DND-41 (cell line): ENCODE measurements around the gene STON2.

Source experiments
- ATAC-seq: fragments of 200-7000 bp; cut with Tn5 transposase; 3 replicates; pipeline ENCODE4 v1.9.1; 2021; ENCODE audit warnings: low read depth; ENCODE audit not compliant: insufficient read depth
- DNase-seq: peaks from one replicate; pipeline ENCODE4 v3.0.0-alpha.2; 2020
- H2AFZ ChIP-seq: 2 replicates; pipeline ENCODE4 v1.6.0; 2012; ENCODE audit warnings: low read depth, low read length
- H3K27ac ChIP-seq: 2 replicates; pipeline ENCODE4 v1.5.1; 2012; ENCODE audit warnings: low read length, inconsistent platforms
- H3K27me3 ChIP-seq: fragments of 200-600 bp; sonication (generic); 2 replicates; pipeline ENCODE4 v1.6.0; 2012; ENCODE audit warnings: low read length, mild to moderate bottlenecking, inconsistent platforms; ENCODE audit not compliant: insufficient read depth, poor library complexity
- H3K36me3 ChIP-seq: 2 replicates; pipeline ENCODE4 v1.5.1; 2012; ENCODE audit warnings: low read length, inconsistent platforms; ENCODE audit not compliant: insufficient read depth
- H3K4me1 ChIP-seq: 2 replicates; pipeline ENCODE4 v1.5.1; 2012; ENCODE audit warnings: mild to moderate bottlenecking, low read length; ENCODE audit not compliant: insufficient read depth
- H3K4me2 ChIP-seq: 2 replicates; pipeline ENCODE4 v1.6.0; 2012; ENCODE audit warnings: mild to moderate bottlenecking, moderate library complexity, low read length, inconsistent platforms; ENCODE audit not compliant: insufficient read depth
- H3K4me3 ChIP-seq, 2 experiments: fragments of 200-600 bp in 1 of 2; shearing (Covaris generic) in 1 of 2; 2 replicates each; pipeline ENCODE4 v1.5.1; 2012 to 2016; ENCODE audit warnings: inconsistent platforms in 2 of 2, low read length in 2 of 2, mild to moderate bottlenecking in 2 of 2, low read depth in 1 of 2, moderate library complexity in 1 of 2
- H3K79me2 ChIP-seq: 2 replicates; pipeline ENCODE4 v1.6.0; 2012; ENCODE audit warnings: low read length, inconsistent platforms; ENCODE audit not compliant: insufficient read depth
- H3K9ac ChIP-seq: 2 replicates; pipeline ENCODE4 v1.6.0; 2012; ENCODE audit warnings: low read depth, mild to moderate bottlenecking, inconsistent platforms, low read length, moderate library complexity
- H3K9me3 ChIP-seq: 2 replicates; pipeline ENCODE4 v1.5.1; 2012; ENCODE audit warnings: low read length, moderate library complexity, mild to moderate bottlenecking, inconsistent platforms; ENCODE audit not compliant: insufficient read depth, severe bottlenecking
- H4K20me1 ChIP-seq: 2 replicates; pipeline ENCODE4 v1.6.0; 2012; ENCODE audit warnings: low read length; ENCODE audit not compliant: insufficient read depth
- EZH2 ChIP-seq: IDR thresholded peaks from 3 replicates; pipeline ENCODE4 v1.6.1; 2012; ENCODE audit warnings: borderline replicate concordance, low read depth, mild to moderate bottlenecking, moderate library complexity, low read length, inconsistent platforms; ENCODE audit not compliant: severe bottlenecking
- TF ChIP-seq, protein P1 (sequence below): IDR thresholded peaks from 2 replicates; pipeline ENCODE4 v1.5.1; 2012; ENCODE audit warnings: borderline replicate concordance, low read length, moderate library complexity, mild to moderate bottlenecking; ENCODE audit not compliant: poor library complexity, severe bottlenecking; ENCODE audit errors: extremely low read depth

STON2 gene

DNA sequence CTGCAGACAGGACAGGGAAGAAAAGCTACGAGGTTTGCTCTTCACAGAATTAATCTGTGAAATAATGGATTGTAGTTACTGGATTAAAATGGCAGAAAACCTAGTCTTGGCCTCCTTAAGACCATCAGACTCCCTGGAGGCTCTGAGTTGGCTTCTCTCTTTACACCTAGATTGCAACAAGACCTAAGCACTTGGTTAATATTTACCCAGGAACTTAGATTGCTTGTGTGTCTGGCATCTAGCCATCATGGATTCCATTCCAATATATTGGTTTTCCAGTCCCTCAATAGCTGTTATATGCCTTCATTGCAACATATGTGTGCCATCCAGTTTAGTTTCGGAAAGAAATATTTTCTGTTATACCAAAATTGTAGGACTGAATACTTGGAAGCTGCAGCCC lies 177.4 kb downstream of the STON2 start:
- H3K36me3 ChIP-seq: no peaks in the 10 kb centered on the region; the same call in 1 of the 2 replicates
- H3K4me1 ChIP-seq: peaks cover 30% of the 10 kb centered on the region
- no peak overlapping the region for H3K4me2 ChIP-seq
- H3K9ac ChIP-seq: no peak overlapping the region
- ATAC-seq: no peak
- H3K79me2 ChIP-seq: peaks cover 27% of the 10 kb centered on the region
- H3K9me3 ChIP-seq: no peaks in the 10 kb centered on the region
- no peak for DNase-seq
- H3K4me3 ChIP-seq: no peak overlapping the region
- H3K27me3 ChIP-seq: no peaks in the 10 kb centered on the region
- H2AFZ ChIP-seq: peak overlapping the region; percentile 35
- 0 out of 2 replicates have a peak overlapping the region, but pooled peaks have one; percentile 0 for H3K27ac ChIP-seq
- no peak for TF ChIP-seq EZH2
- TF ChIP-seq, protein P1, sequence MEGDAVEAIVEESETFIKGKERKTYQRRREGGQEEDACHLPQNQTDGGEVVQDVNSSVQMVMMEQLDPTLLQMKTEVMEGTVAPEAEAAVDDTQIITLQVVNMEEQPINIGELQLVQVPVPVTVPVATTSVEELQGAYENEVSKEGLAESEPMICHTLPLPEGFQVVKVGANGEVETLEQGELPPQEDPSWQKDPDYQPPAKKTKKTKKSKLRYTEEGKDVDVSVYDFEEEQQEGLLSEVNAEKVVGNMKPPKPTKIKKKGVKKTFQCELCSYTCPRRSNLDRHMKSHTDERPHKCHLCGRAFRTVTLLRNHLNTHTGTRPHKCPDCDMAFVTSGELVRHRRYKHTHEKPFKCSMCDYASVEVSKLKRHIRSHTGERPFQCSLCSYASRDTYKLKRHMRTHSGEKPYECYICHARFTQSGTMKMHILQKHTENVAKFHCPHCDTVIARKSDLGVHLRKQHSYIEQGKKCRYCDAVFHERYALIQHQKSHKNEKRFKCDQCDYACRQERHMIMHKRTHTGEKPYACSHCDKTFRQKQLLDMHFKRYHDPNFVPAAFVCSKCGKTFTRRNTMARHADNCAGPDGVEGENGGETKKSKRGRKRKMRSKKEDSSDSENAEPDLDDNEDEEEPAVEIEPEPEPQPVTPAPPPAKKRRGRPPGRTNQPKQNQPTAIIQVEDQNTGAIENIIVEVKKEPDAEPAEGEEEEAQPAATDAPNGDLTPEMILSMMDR: no peak
- peaks cover 2% of the 10 kb centered on the region; the same call in 1 of the 2 replicates for H4K20me1 ChIP-seq

DNA sequence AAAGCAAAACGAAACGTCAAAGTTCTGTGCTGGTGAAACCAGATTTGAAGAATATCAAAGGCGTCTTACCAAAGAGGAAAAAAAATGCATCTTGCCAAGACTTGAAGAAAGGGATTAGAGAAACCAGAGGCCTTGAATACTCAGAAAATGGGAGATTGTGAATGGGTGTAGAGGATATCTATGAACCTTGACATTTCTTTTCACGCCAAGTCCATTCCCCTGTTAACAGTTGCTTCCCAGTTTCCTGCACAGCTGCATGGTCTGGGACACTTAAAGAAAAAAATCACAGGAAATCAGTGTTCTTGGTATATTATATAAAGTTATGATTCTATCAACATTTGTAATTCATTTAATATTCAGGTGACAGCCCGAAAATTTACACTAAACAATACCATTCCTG lies 178.0 kb downstream of the STON2 start:
- Histone ChIP-seq H3K4me3 (peak overlapping the region in 1 of 2 experiments; percentile 62; a peak in 2 of 4 replicates), H3K27me3 (no peaks in the 10 kb centered on the region), H3K9ac (peak overlapping the region; percentile 97), H3K36me3 (no peaks in the 10 kb centered on the region; the same call in 1 of the 2 replicates), H3K4me2 (peak overlapping the region; percentile 60), H3K79me2 (peaks cover 33% of the 10 kb centered on the region), H3K27ac (peak overlapping the region; percentile 93), H3K9me3 (no peaks in the 10 kb centered on the region), H3K4me1 (peaks cover 35% of the 10 kb centered on the region), H2AFZ (peak overlapping the region; percentile 48), H4K20me1 (peaks cover 4% of the 10 kb centered on the region; the same call in 1 of the 2 replicates)
- TF ChIP-seq, protein P1: no peak
- no peak for TF ChIP-seq EZH2
- DNase-seq (no peak), ATAC-seq (no peak)

DNA sequence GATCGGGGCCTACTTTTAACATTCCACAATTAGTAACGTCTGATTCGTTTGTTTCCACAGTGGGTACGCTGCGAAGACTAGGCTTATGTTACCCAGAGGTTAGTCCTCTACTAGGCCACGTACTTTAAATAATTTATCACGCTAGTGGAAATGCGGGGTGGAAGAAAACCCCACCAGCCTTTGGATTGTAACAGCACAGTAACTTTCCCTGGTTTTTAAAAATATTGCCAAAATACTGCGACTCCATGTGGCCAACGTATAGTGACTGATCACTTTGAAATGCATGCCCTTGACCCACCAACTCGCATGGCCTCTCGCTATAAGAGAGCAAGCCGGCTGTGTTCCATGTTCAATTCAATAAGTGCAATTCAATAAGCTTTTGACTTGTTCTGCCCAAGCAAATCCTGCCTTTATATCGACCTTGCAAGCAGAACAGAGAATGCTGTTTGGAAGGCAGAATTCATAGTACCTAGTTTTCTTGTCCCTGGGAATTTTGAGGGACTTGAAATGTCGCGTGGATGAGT lies 178.5 kb downstream of the STON2 start:
- Histone ChIP-seq H3K27ac (peak overlapping the region; percentile 93), H3K4me1 (peaks cover 40% of the 10 kb centered on the region), H4K20me1 (peaks cover 4% of the 10 kb centered on the region; the same call in 1 of the 2 replicates), H3K9me3 (no peaks in the 10 kb centered on the region), H2AFZ (peak overlapping the region; percentile 48), H3K27me3 (no peaks in the 10 kb centered on the region), H3K79me2 (peaks cover 38% of the 10 kb centered on the region), H3K4me3 (peak overlapping the region; percentile 4 to 62; a peak in 3 of 4 replicates), H3K36me3 (peaks cover 4% of the 10 kb centered on the region), H3K4me2 (peak overlapping the region; percentile 60), H3K9ac (peak overlapping the region; percentile 97)
- ATAC-seq: no peak
- no peak for DNase-seq
- TF ChIP-seq EZH2: no peak
- TF ChIP-seq, protein P1: no peak
